ENCODE measurements around the gene PGM5.

- no peak for TF ChIP-seq CTCF (IDR thresholded peaks at IDR 0.05; ENCODE audit: low read depth, low read length)
- TF ChIP-seq EZH2phosphoT487 (IDR thresholded peaks at IDR 0.05; ENCODE audit: low read depth), result no peak
Measured at GRCh38 chr9:68462105-68462775, 105.8 kb downstream of the PGM5 start.

Measured in OCI-LY3 (cell line).